Ovary (tissue), 9 donors: ENCODE data around the gene TAP1. TPM values are rescaled to one million over a fixed set of nuclear protein-coding genes. Genes with fewer than 3 reads are reported as not detected.

Experiments used
- DNase-seq, 5 donors: peaks; one replicate each; pipeline ENCODE4 v3.0.0-alpha.2; 2019 to 2020
- H3K27ac ChIP-seq, 2 donors: fragments of 200-600 bp; one replicate each; pipeline versions ENCODE4 v1.5.1 to v1.8.0; 2019 to 2022
- H3K27me3 ChIP-seq: fragments of 200-600 bp; one replicate; pipeline ENCODE4 v1.8.0; 2022
- H3K36me3 ChIP-seq: fragments of 200-600 bp; sonication (generic); one replicate; pipeline ENCODE4 v1.5.1; 2019
- H3K4me1 ChIP-seq: one replicate; pipeline ENCODE4 v1.8.1; 2013; ENCODE audit warnings: mild to moderate bottlenecking, moderate library complexity; ENCODE audit not compliant: insufficient read depth
- H3K4me3 ChIP-seq: fragments of 200-600 bp; sonication (generic); one replicate; pipeline ENCODE4 v1.5.1; 2017
- H3K9me3 ChIP-seq, 2 donors: fragments of 200-600 bp in 1 of 2; sonication (generic) in 1 of 2; one replicate each; pipeline versions ENCODE4 v1.5.1 to v1.8.1; 2013 to 2019; ENCODE audit warnings: mild to moderate bottlenecking in 1 of 2, moderate library complexity in 1 of 2
- CTCF ChIP-seq, 3 donors: fragments of 450-650 bp in 2 of 3; fragments of 200-600 bp in 1 of 3; IDR thresholded peaks; one replicate each; pipeline versions ENCODE4 v1.5.1 to v1.8.0; 2016 to 2022; ENCODE audit warnings: antibody characterized with exemption in 3 of 3, mild to moderate bottlenecking in 1 of 3
- EP300 ChIP-seq: sonication (generic); formaldehyde crosslinking; IDR thresholded peaks from one replicate; pipeline ENCODE4 v1.6.1; 2017; ENCODE audit warnings: antibody characterized with exemption
- POLR2A ChIP-seq: fragments of 450-650 bp; IDR thresholded peaks from one replicate; pipeline ENCODE4 v1.6.1; 2017; ENCODE audit warnings: antibody characterized with exemption, mild to moderate bottlenecking, moderate library complexity
- WGBS, 3 donors: extraction: QIAGEN DNeasy Blood & Tissue Kit in 1 of 3; methylation state at CpG; one replicate each; pipeline versions ENCODE4 v1.1.5 to v1.1.7; 2013 to 2017; 5-methylcytosine and 5-hydroxymethylcytosine counted together
- intact Hi-C, 4 donors: fragments of 100-400 bp; cut with DNase I; formaldehyde crosslinking; loops; one replicate each; pipeline versions ENCODE4 v1.11.0 to v1.15.1; 2022 to 2023
- polyA plus RNA-seq, 2 donors: library from polyadenylated mRNA; stranded (reverse); fragments of 200-250 nt in 1 of 2; fragments of 350-450 nt in 1 of 2; fragmentation: Illumina TruSeq in 1 of 2; extraction: RNeasy Lipid Tissue Mini Kit (QIAGEN cat#74804) in 1 of 2; gene quantifications; one replicate each; pipeline ENCODE4 v1.2.3, GENCODE V29; 2013 to 2014
- total RNA-seq, 7 donors: library from RNA; depleted of rRNA in 2 of 7; stranded (reverse); fragments of >200 nt in 2 of 7; fragmentation: NEBNext Ultra II Directional in 3 of 7; extraction: Animal tissue kit (Norgen Biotek cat#: 25700) in 3 of 7; gene quantifications; one replicate each; pipeline versions ENCODE4 v1.1.0 to v1.2.4, GENCODE V29; 2016 to 2023
- donor health status: DM: no; HTN: no; CAD: no; lungs with moderate emphysema.
- donor health status: DM: no; HTN: no; CAD: no.
- donor health status: Bipolar disorder and iron deficiency.
- donor health status: DM: yes; HTN: yes; CAD: no.
- donor health status: DM: no; HTN: no; CAD: no.
- donor health status: DM: yes; HTN: yes; CAD: no.

The TAP1 gene
- total and polyA plus RNA-seq, 9 donors = 17.7 to 48.4 (median 23.3) TPM

GRCh38 chr6:32843979-32844838 is 9.3 kb downstream of the TAP1 start, which contains the start of gene PSMB8:
TSS of gene PSMB8 (minus strand) at chr6:32844047. CDS start at chr6:32843996, 51 bp downstream.
- Histone ChIP-seq H3K4me1 (peaks cover 5% of the 10 kb centered on the region), H3K36me3 (no peaks in the 10 kb centered on the region)
- intact Hi-C loops = no loop called here

GRCh38 chr6:32843331-32843978 is 10.0 kb downstream of the TAP1 start:
- Histone ChIP-seq H3K27me3 (no peaks in the 10 kb centered on the region), H3K9me3 (no peaks in the 10 kb centered on the region), H3K4me1 (peaks cover 5% of the 10 kb centered on the region), H3K36me3 (no peaks in the 10 kb centered on the region), H3K27ac (peak overlapping the region; percentile 91 to 92), H3K4me3 (peak overlapping the region; percentile 73)
- TF ChIP-seq EP300 = no peak
- TF ChIP-seq CTCF (IDR thresholded peaks at IDR 0.05) = no peak
- no peak for TF ChIP-seq POLR2A
- intact Hi-C loops = no loop called here
- 6 to 7% (median 7%) methylated on average over 28 of the region's 28 CpGs for WGBS, 3 donors
- peak in 2 of 5 donors; percentile 65 to 67 for DNase-seq

More at GRCh38 chr6:32843979-32844838, 9.3 kb downstream of the TAP1 start, which contains the start of gene PSMB8:
- no peaks in the 10 kb centered on the region for H3K9me3 ChIP-seq
- DNase-seq = peak; percentile 94 to 98 (median 96)
- WGBS, 3 donors = 0 to 1% (median 0%) methylated on average over 40 of the region's 40 CpGs
- peak; percentile 91 for TF ChIP-seq POLR2A
- peak; percentile 19 to 39 (median 39) for TF ChIP-seq CTCF (IDR thresholded peaks at IDR 0.05)
- no peak for TF ChIP-seq EP300
- H3K27ac ChIP-seq = peak within 1 kb of the TSS; percentile 91 to 92
- peak within 1 kb of the TSS; percentile 73 for H3K4me3 ChIP-seq
- H3K27me3 ChIP-seq = no peaks in the 10 kb centered on the region

- Histone ChIP-seq H3K36me3 (no peaks in the 10 kb centered on the region), H3K9me3 (no peaks in the 10 kb centered on the region), H3K4me3 (peak overlapping the region; percentile 73), H3K27ac (no peak overlapping the region), H3K4me1 (peaks cover 5% of the 10 kb centered on the region), H3K27me3 (no peaks in the 10 kb centered on the region)
- no peak for DNase-seq
- intact Hi-C loops = no loop called here
- TF ChIP-seq POLR2A (no peak), EP300 (no peak), CTCF (IDR thresholded peaks at IDR 0.05) (no peak)
- 84 to 92% (median 85%) methylated on average over 8 of the region's 8 CpGs for whole genome bisulfite sequencing, 3 donors
Measured at GRCh38 chr6:32842690-32843089, 10.8 kb downstream of the TAP1 start.

- no peaks in the 10 kb centered on the region for H3K27me3 ChIP-seq
- no peak for DNase-seq
- no peak overlapping the region for H3K27ac ChIP-seq
- no peaks in the 10 kb centered on the region for H3K9me3 ChIP-seq
- intact Hi-C loops = no loop called here
- WGBS, 3 donors = 93 to 99% (median 93%) methylated on average over 6 of the region's 6 CpGs
- H3K36me3 ChIP-seq = no peaks in the 10 kb centered on the region
- no peak overlapping the region for H3K4me3 ChIP-seq
- peaks cover 9% of the 10 kb centered on the region for H3K4me1 ChIP-seq
- TF ChIP-seq EP300 = no peak
- TF ChIP-seq POLR2A = no peak
- TF ChIP-seq CTCF (IDR thresholded peaks at IDR 0.05) = no peak
Measured at GRCh38 chr6:32842021-32842650, 11.4 kb downstream of the TAP1 start.
